GM18520 (cell line): ENCODE data around the gene PYGL.
"Not testable (repeated sequence)": the region's sequence is repeated elsewhere in the genome, so short reads cannot be mapped to it uniquely, and the experiment has no call there.

Experiments
- ATAC-seq: cut with Tn5 transposase; IDR thresholded peaks from one replicate; pipeline ENCODE4 v1.9.1; 2021; ENCODE audit not compliant: unreplicated experiment

The PYGL gene

GRCh38 chr14:50943943-50944646 lies at the start of gene PYGL:
PYGL (minus strand) TSS chr14:50944483; CDS start chr14:50944403, 80 bp downstream.
- ATAC-seq: no peak

GRCh38 chr14:50985859-50986331 lies 41.6 kb upstream of the PYGL start:
- no peak for ATAC-seq

GRCh38 chr14:50985124-50985858 lies 41.0 kb upstream of the PYGL start:
- no peak for ATAC-seq

GRCh38 chr14:50984036-50984710 lies 39.9 kb upstream of the PYGL start:
- ATAC-seq: no peak

GRCh38 chr14:50979941-50980850 lies 35.9 kb upstream of the PYGL start:
- no peak for ATAC-seq

- peak; percentile 72 for ATAC-seq
Measured at GRCh38 chr14:50978888-50979287, 34.6 kb upstream of the PYGL start.

- peak; percentile 5 for ATAC-seq
Measured at GRCh38 chr14:50978529-50978871, 34.2 kb upstream of the PYGL start.

- peak; percentile 40 for ATAC-seq
Measured at GRCh38 chr14:50977863-50978528, 33.7 kb upstream of the PYGL start.

GRCh38 chr14:50974118-50974517 lies 29.8 kb upstream of the PYGL start:
- ATAC-seq: no peak

- no peak for ATAC-seq
Measured at GRCh38 chr14:50972734-50973133, 28.5 kb upstream of the PYGL start.

- no peak for ATAC-seq
Measured at GRCh38 chr14:50970886-50971781, 26.9 kb upstream of the PYGL start.

GRCh38 chr14:50967790-50968189 lies 23.5 kb upstream of the PYGL start:
- no peak for ATAC-seq

- ATAC-seq: no peak
Measured at GRCh38 chr14:50967103-50967502, 22.8 kb upstream of the PYGL start.

- ATAC-seq: no peak
Measured at GRCh38 chr14:50964683-50965390, 20.6 kb upstream of the PYGL start.

- no peak for ATAC-seq
Measured at GRCh38 chr14:50963919-50964318, 19.6 kb upstream of the PYGL start.

- ATAC-seq: no peak
Measured at GRCh38 chr14:50961605-50962221, 17.4 kb upstream of the PYGL start.

- no peak for ATAC-seq
Measured at GRCh38 chr14:50957296-50957695, 13.0 kb upstream of the PYGL start.

GRCh38 chr14:50956421-50956820 lies 12.1 kb upstream of the PYGL start:
- ATAC-seq: not testable (repeated sequence)
